Measurements from ENCODE around the gene TMPRSS4. TPM values are rescaled to one million over a fixed set of nuclear protein-coding genes. Genes with fewer than 3 reads are reported as not detected.

TMPRSS4 gene
- total RNA-seq, 1 experiment from 2014 or later = 1.4 TPM

DNA sequence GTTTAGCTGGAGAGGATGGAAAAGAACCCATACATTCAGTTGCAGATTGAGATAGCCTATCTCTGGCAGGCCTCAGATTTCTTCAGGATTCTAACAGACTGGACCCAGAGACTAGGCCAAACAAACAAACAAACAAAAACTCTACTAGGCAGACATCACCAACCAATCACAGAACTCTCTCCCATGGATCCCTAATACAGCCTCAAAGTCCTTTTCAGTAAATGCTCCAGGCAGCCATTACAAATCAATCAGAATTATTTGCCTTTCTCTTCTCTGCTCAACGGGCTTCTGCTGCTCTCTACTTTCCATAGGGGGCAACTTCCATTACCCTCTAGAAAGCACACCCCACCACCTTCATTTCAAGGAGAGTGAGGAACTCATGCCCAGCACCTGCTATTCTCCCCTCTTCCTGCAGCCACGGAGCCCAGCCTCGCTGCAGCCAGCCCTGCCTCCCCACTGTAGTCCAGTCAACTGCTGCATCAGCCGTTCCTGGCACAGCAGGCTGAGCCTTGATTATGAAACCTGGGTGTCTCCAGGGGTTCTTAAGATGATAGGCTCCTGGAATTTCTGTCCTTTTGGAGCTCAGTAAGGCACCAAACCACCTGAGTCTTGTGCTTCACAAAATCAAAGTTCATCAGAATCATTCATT, 28.9 kb downstream of the TMPRSS4 start:
- H3K36me3 Mint-ChIP-seq = no peaks in the 10 kb centered on the region
- peaks cover 25% of the 10 kb centered on the region for H3K4me1 Mint-ChIP-seq
- no peaks in the 10 kb centered on the region for H3K9me3 Mint-ChIP-seq
- POLR2A ChIA-PET = no interaction called here
- TF ChIP-seq HMGA2 (CRISPR knock-in tag; IDR thresholded peaks at IDR 0.05) = no peak
- TF ChIP-seq NFATC4 (CRISPR knock-in tag; IDR thresholded peaks at IDR 0.05) = no peak
- TF ChIP-seq, protein P1, sequence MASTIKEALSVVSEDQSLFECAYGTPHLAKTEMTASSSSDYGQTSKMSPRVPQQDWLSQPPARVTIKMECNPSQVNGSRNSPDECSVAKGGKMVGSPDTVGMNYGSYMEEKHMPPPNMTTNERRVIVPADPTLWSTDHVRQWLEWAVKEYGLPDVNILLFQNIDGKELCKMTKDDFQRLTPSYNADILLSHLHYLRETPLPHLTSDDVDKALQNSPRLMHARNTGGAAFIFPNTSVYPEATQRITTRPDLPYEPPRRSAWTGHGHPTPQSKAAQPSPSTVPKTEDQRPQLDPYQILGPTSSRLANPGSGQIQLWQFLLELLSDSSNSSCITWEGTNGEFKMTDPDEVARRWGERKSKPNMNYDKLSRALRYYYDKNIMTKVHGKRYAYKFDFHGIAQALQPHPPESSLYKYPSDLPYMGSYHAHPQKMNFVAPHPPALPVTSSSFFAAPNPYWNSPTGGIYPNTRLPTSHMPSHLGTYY (CRISPR knock-in tag; IDR thresholded peaks at IDR 0.05) = no peak
- no peak for TF ChIP-seq ZNF219 (CRISPR knock-in tag; IDR thresholded peaks at IDR 0.05; ENCODE audit: borderline replicate concordance)
- TF ChIP-seq RELA (CRISPR knock-in tag; IDR thresholded peaks at IDR 0.05; ENCODE audit: borderline replicate concordance) = no peak
- TF ChIP-seq, protein P2, sequence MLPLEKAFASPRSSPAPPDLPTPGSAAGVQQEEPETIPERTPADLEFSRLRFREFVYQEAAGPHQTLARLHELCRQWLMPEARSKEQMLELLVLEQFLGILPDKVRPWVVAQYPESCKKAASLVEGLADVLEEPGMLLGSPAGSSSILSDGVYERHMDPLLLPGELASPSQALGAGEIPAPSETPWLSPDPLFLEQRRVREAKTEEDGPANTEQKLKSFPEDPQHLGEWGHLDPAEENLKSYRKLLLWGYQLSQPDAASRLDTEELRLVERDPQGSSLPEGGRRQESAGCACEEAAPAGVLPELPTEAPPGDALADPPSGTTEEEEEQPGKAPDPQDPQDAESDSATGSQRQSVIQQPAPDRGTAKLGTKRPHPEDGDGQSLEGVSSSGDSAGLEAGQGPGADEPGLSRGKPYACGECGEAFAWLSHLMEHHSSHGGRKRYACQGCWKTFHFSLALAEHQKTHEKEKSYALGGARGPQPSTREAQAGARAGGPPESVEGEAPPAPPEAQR (CRISPR knock-in tag; IDR thresholded peaks at IDR 0.05) = no peak
- TF ChIP-seq, protein P3, sequence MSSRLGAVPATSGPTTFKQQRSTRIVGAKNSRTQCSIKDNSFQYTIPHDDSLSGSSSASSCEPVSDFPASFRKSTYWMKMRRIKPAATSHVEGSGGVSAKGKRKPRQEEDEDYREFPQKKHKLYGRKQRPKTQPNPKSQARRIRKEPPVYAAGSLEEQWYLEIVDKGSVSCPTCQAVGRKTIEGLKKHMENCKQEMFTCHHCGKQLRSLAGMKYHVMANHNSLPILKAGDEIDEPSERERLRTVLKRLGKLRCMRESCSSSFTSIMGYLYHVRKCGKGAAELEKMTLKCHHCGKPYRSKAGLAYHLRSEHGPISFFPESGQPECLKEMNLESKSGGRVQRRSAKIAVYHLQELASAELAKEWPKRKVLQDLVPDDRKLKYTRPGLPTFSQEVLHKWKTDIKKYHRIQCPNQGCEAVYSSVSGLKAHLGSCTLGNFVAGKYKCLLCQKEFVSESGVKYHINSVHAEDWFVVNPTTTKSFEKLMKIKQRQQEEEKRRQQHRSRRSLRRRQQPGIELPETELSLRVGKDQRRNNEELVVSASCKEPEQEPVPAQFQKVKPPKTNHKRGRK (CRISPR knock-in tag; IDR thresholded peaks at IDR 0.05; ENCODE audit: borderline replicate concordance) = no peak
- no peak for TF ChIP-seq TCF7 (CRISPR knock-in tag; IDR thresholded peaks at IDR 0.05; ENCODE audit: low read depth)
- no peak for TF ChIP-seq MYBL2 (CRISPR knock-in tag; IDR thresholded peaks at IDR 0.05)
- TF ChIP-seq, protein P4, sequence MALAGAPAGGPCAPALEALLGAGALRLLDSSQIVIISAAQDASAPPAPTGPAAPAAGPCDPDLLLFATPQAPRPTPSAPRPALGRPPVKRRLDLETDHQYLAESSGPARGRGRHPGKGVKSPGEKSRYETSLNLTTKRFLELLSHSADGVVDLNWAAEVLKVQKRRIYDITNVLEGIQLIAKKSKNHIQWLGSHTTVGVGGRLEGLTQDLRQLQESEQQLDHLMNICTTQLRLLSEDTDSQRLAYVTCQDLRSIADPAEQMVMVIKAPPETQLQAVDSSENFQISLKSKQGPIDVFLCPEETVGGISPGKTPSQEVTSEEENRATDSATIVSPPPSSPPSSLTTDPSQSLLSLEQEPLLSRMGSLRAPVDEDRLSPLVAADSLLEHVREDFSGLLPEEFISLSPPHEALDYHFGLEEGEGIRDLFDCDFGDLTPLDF (CRISPR knock-in tag; IDR thresholded peaks at IDR 0.05) = no peak
- TF ChIP-seq ZNF396 (CRISPR knock-in tag; IDR thresholded peaks at IDR 0.05; ENCODE audit: borderline replicate concordance) = no peak
- TF ChIP-seq, protein P5, sequence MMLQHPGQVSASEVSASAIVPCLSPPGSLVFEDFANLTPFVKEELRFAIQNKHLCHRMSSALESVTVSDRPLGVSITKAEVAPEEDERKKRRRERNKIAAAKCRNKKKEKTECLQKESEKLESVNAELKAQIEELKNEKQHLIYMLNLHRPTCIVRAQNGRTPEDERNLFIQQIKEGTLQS (CRISPR knock-in tag; conservative IDR thresholded peaks at IDR 0.05) = no peak
- TF ChIP-seq GTF2I (CRISPR knock-in tag; conservative IDR thresholded peaks at IDR 0.05) = no peak
- TF ChIP-seq, protein P6, sequence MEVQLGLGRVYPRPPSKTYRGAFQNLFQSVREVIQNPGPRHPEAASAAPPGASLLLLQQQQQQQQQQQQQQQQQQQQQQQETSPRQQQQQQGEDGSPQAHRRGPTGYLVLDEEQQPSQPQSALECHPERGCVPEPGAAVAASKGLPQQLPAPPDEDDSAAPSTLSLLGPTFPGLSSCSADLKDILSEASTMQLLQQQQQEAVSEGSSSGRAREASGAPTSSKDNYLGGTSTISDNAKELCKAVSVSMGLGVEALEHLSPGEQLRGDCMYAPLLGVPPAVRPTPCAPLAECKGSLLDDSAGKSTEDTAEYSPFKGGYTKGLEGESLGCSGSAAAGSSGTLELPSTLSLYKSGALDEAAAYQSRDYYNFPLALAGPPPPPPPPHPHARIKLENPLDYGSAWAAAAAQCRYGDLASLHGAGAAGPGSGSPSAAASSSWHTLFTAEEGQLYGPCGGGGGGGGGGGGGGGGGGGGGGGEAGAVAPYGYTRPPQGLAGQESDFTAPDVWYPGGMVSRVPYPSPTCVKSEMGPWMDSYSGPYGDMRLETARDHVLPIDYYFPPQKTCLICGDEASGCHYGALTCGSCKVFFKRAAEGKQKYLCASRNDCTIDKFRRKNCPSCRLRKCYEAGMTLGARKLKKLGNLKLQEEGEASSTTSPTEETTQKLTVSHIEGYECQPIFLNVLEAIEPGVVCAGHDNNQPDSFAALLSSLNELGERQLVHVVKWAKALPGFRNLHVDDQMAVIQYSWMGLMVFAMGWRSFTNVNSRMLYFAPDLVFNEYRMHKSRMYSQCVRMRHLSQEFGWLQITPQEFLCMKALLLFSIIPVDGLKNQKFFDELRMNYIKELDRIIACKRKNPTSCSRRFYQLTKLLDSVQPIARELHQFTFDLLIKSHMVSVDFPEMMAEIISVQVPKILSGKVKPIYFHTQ (CRISPR knock-in tag; IDR thresholded peaks at IDR 0.05) = no peak
- TF ChIP-seq FOXP1 (CRISPR knock-in tag; IDR thresholded peaks at IDR 0.05; ENCODE audit: borderline replicate concordance) = no peak
- no peak for TF ChIP-seq JUN (CRISPR knock-in tag; IDR thresholded peaks at IDR 0.05)
- no peak for TF ChIP-seq CBFB (CRISPR knock-in tag; IDR thresholded peaks at IDR 0.05; ENCODE audit: low read depth)
- TF ChIP-seq ATF1 (CRISPR knock-in tag; IDR thresholded peaks at IDR 0.05) = no peak
- H3K27ac Mint-ChIP-seq = no peak overlapping the region
- DNase-seq (ENCODE audit: low spot score) = no peak
- no peak overlapping the region for H3K4me3 Mint-ChIP-seq
- no peak for ATAC-seq
- CTCF ChIA-PET = no interaction called here
- H3K27me3 Mint-ChIP-seq (ENCODE audit: low read depth) = peaks cover 2% of the 10 kb centered on the region; the same call in 1 of the 2 replicates

Measured in WTC11 (cell line).